GM10266 (cell line): ENCODE data around the gene ANO2.
A peak's percentile ranks its signal among the peaks of the same experiment; 100 is the strongest.

Source experiments
- DNase-seq: peaks from one replicate; pipeline ENCODE4 v3.0.0; 2012; ENCODE audit errors: extremely low spot score
- TF ChIP-seq, protein P1 (sequence below): IDR thresholded peaks from 2 replicates; pipeline ENCODE4 v1.5.1; 2012; ENCODE audit warnings: mild to moderate bottlenecking, low read depth; ENCODE audit not compliant: control insufficient read depth, insufficient read depth; ENCODE audit errors: missing control alignments

ANO2 gene

DNA sequence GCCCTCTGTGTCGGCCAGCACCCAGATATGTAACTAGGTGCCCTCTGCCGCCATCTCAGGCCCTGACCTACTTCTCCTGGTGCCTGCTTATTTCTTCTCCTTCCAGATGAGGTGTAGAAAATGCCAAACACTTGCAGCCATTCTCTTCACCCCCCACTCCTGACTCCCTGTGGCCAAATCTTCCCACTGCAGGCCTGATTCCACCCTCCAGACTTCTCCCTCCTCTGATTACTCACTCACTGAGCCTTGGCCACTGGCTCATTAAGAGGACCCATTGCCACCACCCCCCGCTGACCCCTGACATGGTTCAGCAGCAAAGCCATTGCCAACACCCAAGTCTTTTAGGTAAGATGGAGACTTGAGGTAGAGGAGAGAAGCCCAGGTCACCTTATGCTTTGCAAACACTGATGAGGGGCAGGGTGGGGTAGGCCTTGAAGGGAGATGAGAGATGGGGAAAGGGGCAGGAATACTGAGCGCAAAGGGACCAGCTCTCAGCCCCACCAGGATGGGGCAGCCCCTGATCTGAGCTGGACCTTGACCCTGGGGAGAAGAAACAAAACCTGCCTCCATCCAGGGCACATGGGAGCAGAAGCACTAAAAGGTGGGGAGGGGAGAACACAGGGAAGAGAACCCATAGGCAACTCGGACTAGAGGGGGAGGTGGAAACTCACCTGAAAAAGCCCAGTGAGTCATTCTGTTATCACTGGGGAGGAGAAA lies 25.1 kb upstream of the ANO2 start:
- DNase-seq = no peak
- TF ChIP-seq, protein P1, sequence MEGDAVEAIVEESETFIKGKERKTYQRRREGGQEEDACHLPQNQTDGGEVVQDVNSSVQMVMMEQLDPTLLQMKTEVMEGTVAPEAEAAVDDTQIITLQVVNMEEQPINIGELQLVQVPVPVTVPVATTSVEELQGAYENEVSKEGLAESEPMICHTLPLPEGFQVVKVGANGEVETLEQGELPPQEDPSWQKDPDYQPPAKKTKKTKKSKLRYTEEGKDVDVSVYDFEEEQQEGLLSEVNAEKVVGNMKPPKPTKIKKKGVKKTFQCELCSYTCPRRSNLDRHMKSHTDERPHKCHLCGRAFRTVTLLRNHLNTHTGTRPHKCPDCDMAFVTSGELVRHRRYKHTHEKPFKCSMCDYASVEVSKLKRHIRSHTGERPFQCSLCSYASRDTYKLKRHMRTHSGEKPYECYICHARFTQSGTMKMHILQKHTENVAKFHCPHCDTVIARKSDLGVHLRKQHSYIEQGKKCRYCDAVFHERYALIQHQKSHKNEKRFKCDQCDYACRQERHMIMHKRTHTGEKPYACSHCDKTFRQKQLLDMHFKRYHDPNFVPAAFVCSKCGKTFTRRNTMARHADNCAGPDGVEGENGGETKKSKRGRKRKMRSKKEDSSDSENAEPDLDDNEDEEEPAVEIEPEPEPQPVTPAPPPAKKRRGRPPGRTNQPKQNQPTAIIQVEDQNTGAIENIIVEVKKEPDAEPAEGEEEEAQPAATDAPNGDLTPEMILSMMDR = no peak

DNA sequence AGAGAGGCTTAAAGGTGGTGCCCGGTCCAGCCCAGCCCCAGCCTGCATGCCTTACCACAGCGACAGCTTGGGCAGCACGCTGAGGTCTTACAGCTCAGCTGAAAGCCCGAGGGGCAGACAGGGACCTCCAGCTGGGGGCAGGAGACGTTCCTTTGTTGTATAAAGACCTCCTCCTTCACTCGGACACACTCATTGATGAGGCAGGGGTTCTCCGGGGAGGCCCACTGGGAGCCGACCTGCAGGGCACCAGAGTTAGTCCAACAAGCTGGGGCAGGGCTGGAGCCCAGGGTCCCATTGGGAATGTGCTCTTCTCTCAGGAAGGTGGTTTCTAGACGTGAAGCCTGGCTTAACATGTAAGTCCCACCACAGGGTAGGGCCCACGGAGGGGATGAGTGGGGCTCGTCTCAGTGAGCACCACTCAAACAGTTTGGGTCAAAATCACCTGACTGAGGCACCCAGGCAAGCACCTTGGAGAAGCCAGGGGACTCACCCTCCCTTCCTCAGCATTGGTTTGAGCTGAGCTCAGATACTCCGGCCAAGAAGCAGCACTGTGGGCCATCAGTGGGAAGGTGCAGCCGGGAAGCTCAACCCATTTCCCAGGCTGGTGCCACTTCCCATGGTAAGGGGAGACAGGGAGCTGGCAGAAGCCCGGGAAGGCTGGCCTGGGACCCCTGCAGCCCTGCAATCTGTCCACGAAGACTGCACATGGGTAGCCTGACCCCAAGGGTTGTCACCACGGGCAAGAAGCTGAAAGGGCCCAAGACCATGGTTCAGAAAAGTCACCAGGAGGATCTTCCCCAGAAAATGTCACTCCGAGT lies 24.3 kb upstream of the ANO2 start:
- DNase-seq = no peak
- TF ChIP-seq, protein P1 = no peak

DNA sequence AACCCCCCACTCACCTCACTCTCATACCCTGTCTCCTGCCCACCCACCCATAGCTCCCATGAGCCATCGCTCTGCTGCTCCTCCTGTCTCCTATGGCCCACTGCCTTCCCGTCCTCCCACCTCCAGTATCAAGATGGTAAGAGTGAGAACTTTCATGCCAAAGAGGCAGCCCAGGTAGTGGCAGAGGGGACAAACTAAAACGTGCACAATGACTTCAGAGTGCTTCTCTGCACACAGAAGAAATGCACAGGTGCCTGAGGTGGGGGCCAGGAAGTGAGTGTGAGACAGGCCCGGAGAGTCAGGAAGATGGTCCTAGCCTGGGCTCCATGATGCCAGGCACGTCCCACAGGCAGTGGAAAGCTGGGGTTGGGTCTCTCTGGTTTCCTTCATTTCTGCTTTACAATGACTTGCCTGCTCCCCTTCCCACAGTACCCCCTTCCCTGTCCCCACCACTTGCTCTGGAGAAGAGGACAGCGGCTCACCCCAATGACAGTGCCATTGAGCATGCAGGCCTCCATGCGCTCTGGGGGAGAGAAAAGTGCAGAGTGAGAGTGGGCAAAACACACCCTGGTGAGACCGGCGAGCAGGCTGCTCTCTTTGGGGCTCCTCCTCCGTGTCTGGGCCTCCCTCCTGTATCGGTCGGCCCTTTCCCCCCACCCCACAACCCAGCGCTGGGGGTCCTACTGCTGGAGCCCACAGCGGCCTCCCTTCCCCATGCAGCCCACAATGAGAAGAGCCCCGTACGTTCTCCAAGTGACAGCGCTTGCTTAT lies 22.8 kb upstream of the ANO2 start:
- TF ChIP-seq, protein P1 = no peak
- no peak for DNase-seq

DNA sequence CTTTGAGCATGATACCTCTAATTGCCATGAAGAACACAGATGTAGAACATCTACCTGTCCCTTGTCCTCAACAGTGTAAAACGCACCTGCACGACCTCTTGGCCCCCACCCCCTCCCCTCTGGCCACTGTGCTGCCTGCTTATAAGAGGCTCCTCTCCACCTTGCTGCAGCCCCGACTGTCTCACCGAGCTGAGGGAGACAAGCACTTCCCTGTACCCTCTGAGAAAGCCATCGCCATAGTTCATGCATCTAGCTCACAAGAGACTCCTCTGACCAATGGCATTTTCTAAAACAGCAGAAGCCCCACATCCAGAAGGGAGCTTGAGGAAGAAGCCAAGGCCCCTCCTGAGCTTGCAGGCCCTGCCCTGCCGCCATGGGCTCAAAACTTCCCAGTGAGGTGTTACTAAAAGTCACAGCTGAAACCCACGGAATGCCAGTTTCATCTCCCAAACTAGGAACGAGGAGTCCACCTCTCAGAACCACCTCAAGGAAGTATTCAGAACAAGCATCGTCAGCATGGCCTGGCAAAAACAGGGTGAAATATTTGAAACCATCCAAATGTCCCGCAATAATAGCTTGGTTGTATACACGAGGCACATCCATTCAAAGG lies 21.5 kb upstream of the ANO2 start:
- DNase-seq = no peak
- TF ChIP-seq, protein P1 = no peak

DNA sequence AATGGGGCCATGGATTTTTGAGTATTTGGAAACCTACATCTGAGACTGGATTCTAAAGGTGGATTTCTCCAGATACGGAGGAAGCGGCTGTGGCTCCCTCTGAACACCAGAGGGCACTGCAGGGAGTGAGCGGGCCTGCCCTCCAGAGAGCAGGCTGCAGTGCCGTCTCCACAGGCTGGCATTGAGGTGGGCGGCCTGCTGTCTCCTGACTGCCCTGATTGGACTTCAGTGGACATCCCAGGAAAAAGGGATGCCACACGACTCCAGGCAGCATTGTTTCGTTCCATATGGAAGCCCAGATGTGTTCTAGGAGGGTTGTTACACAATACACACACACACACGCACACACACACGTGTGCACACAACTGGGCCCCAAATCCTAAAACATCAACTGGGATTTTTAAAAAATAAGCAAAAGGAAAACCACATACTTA lies 20.9 kb upstream of the ANO2 start:
- TF ChIP-seq, protein P1 = peak; percentile 70
- peak; percentile 70 for DNase-seq

DNA sequence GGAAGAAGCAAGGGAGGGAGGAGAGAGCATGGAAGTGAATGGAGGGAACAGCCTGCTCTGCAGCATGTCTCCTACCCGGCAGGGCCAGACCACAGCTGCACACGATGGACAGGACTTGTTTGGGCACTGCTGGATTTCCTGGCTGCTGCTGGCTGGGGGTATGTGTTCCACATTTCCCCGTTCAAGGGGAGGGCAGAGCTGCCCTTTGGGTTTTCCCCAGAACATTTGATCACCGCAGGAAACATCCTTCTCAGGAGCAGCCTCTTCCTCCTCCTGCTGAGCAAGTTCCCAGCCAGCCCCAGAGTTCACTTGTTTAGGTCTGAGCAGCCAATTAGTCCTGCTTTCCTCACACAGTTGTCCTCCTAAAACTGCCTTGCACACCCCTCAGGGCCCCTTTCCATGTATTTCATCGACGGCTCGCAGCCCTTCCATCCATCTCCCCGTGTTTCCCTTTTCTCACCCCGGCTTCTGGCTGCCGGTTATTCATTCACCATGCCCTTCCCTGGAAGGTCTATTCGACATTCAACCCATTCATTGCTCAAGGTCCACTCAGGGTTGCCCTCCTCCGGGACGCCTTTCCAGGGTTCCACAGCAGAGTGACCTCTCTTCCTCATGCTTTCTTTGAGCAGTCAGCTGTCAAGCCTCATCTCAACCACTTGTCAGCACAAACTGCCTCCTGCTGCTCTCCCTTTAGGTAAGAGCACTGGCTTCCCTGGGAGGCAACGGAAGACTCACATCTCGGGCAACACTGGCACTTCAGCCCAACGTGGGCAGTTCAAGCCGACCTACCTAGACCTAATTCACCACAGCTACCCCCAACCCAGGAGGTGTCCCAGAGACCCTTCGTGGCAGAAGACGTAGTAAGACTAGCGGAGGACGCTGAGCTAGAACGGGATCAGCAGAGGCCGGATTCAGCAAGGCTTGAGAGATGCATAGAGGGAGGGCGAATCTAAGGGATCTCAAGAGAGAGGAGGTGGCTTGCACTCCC lies 20.1 kb upstream of the ANO2 start:
- TF ChIP-seq, protein P1 = peak; percentile 1
- DNase-seq = no peak
